NCI-H345 treated with DMSO at 0.1 percent for 48 hours (cell line): ENCODE results near the gene KRT38.

ENCODE experiments used
- DNase-seq: peaks from one replicate; lab custom pipeline; 2025; ENCODE audit not compliant: unreplicated experiment; lab: John Stamatoyannopoulos, UW

Gene KRT38

DNA sequence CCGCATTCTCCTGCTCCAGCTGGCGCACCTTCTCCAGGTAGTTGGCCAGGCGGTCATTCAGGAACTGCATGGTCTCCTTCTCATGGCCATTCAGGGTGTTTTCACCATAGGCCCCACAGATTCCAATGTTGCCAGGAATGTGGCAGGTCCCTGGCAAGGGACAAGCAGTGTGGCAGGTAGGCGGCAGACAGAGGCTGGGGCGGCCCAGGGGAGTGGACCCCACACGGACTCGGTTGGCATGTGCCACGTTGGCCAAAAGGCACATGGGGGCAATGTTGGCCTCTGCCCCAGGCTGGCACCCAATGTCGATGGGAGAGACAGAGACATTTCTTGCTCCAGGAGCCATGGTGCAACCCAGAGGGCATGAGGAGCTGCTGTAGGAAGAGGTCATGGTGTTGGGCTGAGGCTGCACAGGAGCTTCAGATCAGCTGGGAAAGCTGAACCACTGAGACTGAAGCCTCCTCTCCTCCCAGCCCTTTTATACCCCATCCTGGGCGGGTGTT is at the start of gene KRT38:
Gene KRT38 (minus strand): TSS at position 453 of the 503 bp plus-strand sequence. CDS start 62 bp downstream, at position 391.
- DNase-seq: no peak

DNA sequence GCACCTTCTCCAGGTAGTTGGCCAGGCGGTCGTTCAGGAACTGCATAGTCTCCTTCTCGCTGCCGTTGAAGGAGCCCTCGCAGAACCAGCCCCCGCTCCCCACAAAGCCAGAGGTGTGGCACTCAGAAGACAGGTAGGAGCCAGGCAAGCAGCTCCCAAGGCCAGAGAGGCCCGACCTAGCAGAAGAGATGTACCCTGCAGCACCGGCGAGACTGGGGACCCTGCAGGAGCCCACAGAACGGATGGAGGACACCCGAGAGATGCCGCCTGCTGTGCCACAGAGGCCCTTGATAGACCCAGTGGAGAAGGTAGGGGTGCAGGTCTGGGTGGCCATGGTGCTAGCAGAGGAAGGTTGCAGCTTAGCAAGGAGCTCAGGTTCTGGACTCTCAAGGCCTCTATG is 48.7 kb upstream of the KRT38 start, which contains the start of gene KRT36:
Gene KRT36 (minus strand): TSS at position 380 of the 400 bp plus-strand sequence. CDS start 46 bp downstream, at position 334.
- no peak for DNase-seq

DNA sequence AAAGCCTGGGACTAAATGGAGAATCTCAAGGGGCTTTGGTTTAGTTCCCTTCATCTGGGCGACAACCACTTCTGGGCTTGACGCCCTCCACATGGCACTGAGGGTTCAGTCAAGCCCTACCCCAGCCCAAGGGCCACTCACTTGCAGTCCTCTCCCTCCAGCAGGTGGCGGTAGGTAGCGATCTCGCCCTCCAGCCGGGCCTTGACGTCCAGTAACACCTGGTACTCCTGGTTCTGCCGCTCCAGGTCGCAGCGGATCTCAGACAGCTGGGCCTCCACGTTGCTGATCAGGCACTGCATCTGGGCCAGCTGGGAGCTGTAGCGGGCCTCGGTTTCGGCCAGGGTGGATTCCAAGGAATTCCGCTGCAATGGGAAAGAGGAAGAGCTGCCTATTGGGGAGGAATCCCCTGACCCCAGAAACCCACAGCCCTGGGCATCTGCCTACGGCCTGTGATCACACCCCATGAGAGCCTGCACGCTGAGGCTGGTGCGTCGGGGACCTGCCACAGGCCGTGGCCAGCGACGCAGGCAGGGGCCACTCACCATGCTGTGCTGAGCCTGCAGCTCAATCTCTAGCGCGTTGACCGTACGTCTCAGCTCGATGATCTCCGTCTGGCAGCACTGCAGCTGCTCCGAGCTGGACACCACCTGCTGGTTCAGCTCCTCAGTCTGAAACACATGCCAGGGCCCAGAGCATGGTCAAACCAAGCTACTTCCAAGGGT is 46.2 kb upstream of the KRT38 start:
- DNase-seq: no peak

DNA sequence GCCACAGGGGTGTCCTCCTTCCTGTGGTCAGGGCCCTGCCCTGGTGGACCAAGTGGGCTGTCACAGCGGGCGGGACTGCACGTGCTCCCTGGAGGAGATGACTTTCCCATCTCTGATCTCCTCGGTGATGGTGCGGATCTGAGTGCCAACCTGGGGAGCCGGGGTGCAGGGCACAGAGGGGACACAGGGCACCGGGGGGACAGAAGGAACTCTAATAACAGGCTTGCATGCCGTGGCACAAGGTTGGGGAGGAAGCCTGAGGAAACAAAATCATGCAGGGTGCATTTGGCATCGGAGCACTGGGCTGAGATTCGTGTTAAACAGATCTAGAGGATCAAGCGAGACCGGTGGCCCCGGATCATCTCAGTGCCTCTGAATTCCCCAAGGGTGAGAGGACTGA is 45.5 kb upstream of the KRT38 start:
- no peak for DNase-seq

DNA sequence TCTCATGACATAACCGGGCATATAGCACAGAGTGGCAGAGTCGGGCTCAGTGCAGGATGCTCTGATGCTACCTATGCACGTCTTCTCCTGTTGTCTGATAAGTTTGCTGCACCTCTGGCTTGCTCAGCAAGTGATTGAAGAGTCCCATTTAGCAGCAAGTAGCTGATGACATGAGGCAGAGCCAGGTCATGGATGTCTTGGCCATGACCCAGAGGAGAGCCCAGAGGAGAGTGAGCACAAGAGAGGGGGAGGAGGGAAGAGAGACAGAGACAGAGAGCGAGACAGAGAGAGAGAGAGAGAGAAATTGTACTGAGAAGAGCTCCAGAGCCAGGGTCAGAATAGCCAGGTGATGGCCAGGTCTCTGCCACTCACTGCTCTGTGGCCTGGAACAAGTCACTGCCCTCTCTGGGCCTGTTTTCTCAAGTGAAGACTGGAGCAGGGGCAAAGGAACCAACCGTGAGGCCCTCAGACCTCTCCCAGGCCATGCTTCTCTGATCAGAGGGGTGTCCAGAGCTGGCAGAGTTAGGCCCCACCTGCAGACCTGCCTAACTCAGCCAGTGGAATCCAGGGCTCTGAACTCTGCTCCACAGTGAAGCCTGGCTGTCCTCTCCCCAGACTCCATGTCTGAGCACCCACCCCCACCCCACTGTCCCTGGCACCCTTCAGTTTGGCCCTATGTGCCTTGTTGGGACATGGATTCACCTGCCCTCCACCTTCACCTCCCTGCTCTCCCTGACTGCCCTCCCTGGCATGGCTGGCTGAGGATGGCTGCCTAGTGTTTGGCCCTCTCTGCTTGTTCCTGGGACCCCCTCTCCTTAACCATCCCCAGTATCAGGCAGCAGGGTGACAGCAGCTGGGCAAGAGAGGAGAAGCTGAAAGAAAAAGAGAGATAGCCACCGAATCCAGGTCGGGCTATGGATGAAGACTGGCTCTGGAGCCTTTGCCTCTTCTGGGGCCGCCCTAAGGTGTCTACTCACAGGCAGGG is 44.4 kb upstream of the KRT38 start:
- DNase-seq: no peak

DNA sequence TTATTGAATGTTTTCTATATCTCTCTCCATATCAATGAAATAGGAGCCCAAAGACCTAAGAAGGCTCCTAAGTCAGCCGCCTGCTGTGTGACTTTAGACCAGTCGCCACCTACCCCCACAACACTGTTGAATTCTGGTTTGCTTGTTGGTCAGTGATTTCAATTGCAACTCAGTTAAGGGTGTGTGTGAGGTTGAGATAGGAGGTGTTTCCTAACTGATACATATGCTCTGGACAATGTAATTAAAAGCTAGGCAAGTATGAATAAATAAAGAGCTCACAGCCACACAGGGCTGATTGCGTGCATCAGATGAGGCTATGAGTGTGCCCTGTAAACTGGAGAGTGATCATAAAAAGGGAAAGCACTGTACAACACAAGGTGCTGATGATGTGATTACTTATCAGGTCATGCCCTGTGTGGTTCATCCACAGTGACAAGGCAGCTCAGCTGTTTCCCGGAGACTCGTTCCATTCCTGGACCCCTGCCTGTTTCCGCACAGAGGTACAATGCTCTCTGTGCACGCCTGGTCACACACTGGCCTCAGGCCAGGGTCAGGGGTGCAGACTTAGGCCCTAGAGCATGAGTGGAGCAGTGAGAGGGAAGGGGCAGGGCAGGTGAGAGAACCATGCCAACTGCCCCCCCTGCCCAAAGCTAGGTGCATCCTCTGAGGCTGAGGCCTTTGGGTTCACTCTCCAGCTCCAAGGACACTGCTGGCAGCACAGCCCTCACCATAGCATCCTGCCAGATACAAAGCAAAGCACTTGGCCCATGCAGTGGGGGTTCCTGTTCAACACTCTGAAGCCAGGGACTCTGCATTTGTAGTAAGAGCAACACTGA is 43.4 kb upstream of the KRT38 start:
- no peak for DNase-seq

DNA sequence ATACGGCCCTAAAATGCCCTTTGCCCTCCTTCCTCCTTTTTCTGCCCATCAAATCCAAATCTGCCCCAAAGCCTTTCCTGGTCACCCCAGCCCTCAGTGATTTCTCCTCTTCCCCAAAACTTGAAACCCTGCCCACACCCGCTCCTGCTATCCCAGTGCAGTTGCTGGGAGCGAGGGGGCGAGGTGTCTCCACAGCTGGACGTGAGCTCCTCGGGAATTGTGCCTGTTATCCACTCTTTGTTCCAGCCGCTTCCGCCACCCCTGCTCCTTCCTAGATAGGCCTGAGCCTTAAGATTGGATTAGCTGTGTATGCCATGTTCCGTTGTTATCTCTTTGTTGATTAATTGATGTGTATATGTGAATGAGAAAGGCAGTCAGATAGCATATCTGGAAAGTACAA is 42.7 kb upstream of the KRT38 start:
- no peak for DNase-seq

DNA sequence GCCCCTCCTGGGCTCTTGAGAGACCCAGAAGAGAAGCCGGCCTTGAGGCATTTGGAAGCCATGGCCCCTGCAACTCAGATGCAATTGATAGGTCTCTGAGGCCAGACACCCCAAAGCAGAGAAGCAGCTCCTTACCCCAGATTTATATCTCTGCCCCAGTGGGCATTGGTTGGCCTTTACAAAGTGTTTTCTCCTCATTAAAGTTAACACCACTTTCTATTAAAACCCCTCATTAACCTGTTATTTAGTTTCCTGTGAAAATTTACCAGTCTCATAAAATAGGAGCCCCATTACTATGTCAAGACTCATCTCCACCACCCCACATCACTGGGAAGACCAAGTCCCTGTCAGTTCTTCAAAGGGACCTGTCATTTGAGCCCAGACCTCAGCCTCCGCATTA is 40.3 kb upstream of the KRT38 start, which contains the start of gene KRT35:
Gene KRT35 (minus strand): TSS at position 116 of the 400 bp plus-strand sequence. CDS start 54 bp downstream, at position 62.
- DNase-seq: no peak

DNA sequence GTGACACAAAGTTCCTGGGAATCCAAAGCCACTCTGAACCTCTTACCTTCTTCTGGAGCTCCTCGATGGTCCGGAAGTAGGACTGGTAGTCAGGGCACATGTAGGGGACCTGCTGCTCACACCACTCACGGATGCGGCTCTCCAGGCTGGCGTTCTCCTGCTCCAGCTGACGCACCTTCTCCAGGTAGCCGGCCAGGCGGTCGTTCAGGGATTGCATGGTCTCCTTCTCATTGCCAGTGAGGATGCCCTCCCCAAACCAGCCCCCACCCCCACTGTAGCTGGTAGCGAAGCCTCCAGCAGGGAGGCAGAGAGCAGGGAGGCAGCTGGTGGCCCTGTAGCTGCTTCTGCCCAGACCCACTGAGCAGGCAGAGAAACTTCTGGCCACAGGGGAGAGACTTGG is 39.8 kb upstream of the KRT38 start:
- no peak for DNase-seq

DNA sequence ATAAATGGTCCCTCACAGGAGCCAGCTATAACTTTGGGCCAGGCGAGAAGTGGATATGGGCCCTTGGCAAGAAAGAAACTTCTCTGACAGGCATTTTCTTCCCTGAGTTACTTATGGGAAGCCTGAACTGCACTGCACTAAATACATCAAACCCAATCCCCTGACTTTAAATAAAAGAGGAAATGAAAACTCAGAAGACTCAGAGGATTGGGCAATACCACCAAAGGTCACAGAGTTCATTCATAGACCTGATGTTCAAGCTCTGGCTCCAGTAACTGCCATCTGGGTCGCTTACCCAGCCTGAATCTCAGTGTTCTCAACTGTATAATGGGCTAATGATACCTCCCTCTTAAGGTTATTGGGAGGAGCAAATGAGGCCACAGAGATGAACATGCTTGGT is 39.4 kb upstream of the KRT38 start:
- DNase-seq: no peak

DNA sequence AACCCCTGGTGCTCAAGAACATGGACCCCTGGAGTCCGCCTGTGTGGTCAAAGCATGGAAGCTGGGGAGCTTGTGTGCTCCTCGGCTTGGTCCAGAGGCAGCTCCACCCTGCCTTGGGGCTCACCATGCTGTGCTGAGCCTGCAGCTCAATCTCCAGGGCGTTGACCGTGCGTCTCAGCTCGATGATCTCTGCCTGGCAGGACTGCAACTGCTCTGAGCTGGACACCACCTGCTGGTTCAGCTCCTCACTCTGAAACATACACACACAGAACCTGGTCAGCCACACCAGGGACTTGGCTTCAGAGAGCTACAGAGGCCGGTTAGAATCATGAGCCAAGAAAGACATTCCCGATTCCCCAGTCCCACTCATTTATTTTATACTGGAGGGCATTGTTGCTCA is 37.5 kb upstream of the KRT38 start:
- no peak for DNase-seq

DNA sequence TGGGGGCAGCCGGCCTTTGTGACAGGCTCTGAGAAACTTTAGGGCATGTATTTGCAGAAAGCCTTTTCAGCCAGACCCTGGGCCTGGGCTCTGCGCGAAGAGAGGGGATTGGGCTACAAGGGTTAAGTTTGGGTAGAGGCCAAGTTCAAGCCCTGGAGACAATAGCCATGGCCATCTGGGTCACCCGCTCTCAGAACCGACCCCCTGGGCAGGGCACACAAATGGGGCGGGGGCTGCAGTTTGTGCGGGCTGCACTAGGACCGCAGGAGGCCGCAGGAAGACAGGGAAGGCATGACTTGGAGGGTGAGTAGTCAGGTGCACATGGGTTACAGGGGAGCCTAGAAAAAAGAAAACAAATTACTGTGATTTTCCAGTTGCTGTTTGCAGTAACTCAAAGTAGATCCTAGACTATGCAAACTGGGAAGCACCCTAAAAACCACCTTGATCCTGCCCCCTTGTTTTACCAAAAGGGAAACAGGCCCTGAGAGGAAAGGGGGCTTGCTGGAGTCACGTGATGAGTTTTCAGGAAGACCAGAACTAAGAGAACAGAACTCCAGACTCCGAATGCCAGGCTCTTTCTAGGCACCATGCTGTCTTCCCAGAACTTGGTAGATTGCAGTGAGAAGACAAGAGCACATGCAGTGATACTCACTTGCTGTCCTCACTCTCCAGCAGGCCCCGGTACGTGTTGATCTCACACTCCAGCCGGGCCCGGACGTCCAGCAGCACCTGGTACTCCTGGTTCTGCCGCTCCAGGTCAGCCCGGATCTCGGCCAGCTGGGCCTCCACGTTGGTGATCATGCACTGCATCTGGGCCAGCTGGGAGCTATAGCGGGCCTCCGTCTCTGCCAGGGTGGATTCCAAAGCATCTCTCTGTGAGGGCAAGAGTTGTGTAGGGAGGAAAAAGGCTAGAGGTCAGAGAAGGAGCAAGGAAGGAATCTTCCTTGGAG is 36.4 kb upstream of the KRT38 start:
- no peak for DNase-seq

DNA sequence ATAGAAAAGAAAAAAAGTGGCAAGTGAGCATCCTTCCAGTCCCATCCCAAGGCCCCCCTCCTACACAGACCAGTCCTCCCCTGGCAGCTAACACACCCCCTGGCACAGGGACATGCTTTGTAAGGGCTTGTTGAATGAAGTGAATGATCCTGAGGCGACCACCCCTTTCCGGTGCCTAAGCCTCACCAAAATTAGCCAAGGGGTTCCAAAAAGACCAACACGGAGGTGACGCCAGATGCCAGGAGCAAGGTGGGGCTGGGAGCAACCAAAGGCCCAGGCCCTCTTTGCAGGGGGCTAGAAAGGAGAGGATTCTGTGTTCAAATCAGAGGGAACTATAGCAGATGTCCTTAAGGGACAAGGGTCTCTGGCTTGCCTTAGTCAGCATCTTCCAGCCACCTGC is 34.6 kb upstream of the KRT38 start:
- no peak for DNase-seq

DNA sequence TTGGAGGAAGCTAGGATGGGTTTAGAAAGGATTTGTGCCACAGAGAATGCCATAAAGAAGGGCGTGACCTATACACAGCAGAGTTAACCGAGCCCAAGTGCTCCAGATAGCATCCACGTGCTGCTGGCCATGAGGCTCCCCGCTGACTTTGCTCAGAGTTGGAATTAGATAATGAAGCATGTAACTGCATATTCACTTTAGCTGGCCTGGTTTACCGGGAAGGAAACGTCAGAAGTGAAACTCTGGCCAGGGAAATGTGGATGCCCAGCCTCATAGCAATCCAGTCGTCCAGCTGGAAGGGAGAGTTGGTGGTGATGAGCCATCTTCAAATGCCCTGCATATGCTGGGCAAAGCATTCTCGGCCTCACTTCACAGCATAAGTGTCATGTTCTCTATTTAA is 34.1 kb upstream of the KRT38 start:
- no peak for DNase-seq

DNA sequence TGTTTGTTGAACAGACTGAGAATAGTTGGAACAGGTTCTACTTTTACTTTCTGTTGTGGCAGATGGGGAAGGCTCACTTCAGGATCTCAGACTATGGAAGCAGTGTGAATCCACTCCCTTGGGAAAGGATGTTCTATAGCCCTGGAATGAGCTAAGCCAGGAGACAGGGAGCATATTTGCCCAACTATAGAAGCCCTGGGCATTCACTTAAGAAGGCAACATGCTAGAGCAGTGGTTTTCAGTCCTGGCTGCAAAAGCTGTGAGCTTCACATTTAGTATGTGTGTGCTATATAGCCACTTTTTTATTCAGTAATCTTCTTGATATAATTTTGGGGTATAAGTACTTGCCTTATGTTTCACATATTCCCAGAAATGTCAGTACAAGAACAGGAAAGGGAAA is 27.6 kb upstream of the KRT38 start:
- DNase-seq: no peak

DNA sequence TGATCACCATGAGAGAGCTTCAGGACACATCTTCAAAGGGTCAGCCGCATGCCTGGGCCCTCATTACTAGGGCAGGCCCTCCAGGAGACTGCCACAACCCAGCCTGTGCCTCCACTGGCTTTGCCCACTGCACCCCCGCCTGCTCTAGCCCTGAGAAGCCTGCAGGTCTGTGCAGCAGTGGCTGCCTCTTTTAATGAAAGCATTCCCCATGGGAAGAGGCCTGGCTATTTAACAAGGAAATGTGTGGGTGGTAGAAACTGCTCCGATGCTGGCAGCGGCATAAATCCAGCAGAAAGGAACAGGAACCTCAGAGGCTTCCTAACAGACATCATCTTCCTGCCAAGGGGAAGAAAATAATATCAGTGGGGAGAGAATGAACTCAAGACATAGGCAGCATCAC is 26.8 kb upstream of the KRT38 start:
- DNase-seq: no peak

DNA sequence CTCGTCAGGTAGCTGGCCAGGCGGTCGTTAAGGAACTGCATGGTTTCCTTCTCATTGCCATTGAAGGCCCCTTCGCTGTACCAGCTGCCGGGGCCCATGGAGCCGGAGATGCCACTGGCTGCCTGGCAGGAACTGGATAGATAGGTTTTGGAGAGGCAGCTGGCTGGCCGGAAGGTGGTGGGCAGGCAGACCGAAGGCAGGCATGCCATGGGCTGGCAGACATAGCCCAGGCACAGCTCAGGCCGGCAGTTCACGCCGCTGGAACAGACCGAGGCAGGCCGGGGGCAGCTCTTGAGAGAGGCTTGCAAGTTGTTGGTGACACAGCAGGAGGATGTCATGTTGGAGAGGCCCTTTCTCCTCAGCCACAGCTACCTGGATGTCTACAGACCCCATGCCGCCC is 26.2 kb upstream of the KRT38 start, which contains the start of gene KRT32:
Gene KRT32 (minus strand): TSS at position 399 of the 400 bp plus-strand sequence. CDS start 61 bp downstream, at position 338.
- DNase-seq: no peak

DNA sequence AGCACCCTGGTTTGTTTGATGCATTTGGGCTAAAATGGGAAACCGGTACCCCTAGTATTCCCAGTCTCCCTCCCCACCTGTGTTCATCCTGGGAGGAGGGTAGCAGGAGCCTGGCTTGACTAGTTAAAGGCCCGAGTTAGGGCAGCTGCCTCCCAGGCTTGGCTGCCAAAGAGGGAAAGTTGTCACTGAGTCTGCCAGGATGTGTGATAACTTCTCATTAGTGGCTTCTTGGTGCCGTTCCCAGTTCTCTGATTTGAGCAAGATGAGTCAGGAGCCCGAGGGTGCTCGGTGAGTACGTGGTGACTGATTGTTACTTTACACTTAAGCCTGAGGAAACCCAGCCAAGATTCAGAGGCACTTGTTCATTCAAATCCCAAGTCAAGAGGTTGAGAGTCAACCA is 23.9 kb upstream of the KRT38 start:
- DNase-seq: no peak

DNA sequence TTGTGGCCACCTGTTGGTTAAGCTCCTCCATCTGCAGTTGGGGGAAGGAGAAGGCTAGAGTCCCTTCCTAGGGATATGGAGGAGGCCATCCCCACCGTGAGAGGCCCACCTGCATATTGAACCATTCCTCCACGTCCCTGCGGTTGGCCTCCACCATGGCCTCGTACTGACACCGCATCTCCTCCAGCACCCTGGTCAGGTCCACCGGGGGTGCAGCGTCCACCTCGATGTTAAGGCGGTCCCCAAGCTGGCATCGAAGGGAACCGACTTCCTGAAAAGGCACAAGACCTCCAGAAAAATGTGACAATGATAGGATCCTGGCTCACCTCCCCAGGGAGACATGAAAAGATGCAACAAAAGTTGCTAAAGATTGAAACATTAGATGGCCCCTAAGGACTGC is 23.4 kb upstream of the KRT38 start:
- DNase-seq: no peak

DNA sequence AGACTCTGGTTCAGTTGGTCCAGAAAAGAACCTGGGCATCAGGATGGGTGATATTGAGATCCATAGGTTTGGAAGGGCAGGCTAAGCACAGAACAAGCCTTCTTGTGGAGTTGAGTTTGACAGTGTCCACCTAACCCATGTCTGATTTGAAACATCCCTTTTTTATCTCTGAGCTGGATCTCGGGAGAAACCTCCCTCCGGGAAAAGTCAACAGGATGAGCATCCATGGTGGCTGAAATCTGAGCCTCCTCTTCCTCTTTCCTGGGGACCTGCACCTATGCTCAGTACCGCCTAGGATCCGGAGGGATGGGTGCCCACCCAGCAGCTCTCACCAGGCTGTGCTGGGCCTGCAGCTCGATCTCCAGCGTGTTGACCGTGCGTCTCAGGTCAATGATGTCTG is 23.0 kb upstream of the KRT38 start:
- no peak for DNase-seq
